Fibroblast of lung (primary cell): ENCODE measurements around the gene LCLAT1. TPM values are rescaled to one million over a fixed set of nuclear protein-coding genes. Genes with fewer than 3 reads are reported as not detected.

Source experiments
- DNase-seq, 2 donors: peaks; one replicate each; pipeline versions ENCODE4 v3.0.0 to v3.0.0-alpha.2; 2010; ENCODE audit warnings: low read depth in 2 of 2
- H2AFZ ChIP-seq: 2 replicates; pipeline ENCODE4 v1.5.1; 2012; ENCODE audit warnings: low read length, control low read depth, inconsistent platforms
- H3K27ac ChIP-seq: 2 replicates; pipeline ENCODE4 v1.5.1; 2011; ENCODE audit warnings: low read length, control low read depth; ENCODE audit not compliant: insufficient read depth
- H3K27me3 ChIP-seq: 2 replicates; pipeline ENCODE4 v1.5.1; 2011; ENCODE audit warnings: mild to moderate bottlenecking, low read length; ENCODE audit not compliant: control insufficient read depth, insufficient read depth
- H3K36me3 ChIP-seq: 2 replicates; pipeline ENCODE4 v1.5.1; 2011; ENCODE audit warnings: low read length; ENCODE audit not compliant: control insufficient read depth, insufficient read depth
- H3K4me1 ChIP-seq: 2 replicates; pipeline ENCODE4 v1.5.1; 2011; ENCODE audit warnings: low read length; ENCODE audit not compliant: control insufficient read depth, insufficient read depth; ENCODE audit errors: extremely low read depth
- H3K4me2 ChIP-seq: 2 replicates; pipeline ENCODE4 v1.5.1; 2011; ENCODE audit warnings: low read length, control low read depth; ENCODE audit not compliant: insufficient read depth; ENCODE audit errors: extremely low read depth
- H3K4me3 ChIP-seq, 4 experiments: fragments of 200-600 bp in 1 of 4; sonication (generic) in 1 of 4; replicated peaks in 1 of 4; 2 replicates each; pipeline ENCODE4 v1.5.1; 2011 to 2016; ENCODE audit warnings: low read length in 4 of 4, low read depth in 3 of 4, mild to moderate bottlenecking in 3 of 4, control low read depth in 2 of 4, inconsistent platforms in 1 of 4, mixed read lengths in 1 of 4; ENCODE audit not compliant: insufficient read depth in 1 of 4; ENCODE audit errors: control extremely low read depth in 1 of 4
- H3K79me2 ChIP-seq: 2 replicates; pipeline ENCODE4 v1.5.1; 2012; ENCODE audit warnings: mild to moderate bottlenecking, low read length, inconsistent platforms; ENCODE audit not compliant: control insufficient read depth, insufficient read depth
- H3K9ac ChIP-seq: 2 replicates; pipeline ENCODE4 v1.5.1; 2011; ENCODE audit warnings: mild to moderate bottlenecking, low read length, control low read depth; ENCODE audit not compliant: insufficient read depth
- H3K9me3 ChIP-seq: 2 replicates; pipeline ENCODE4 v1.5.1; 2012; ENCODE audit warnings: low read depth, low read length; ENCODE audit not compliant: control insufficient read depth, insufficient read depth
- H4K20me1 ChIP-seq: 2 replicates; pipeline ENCODE4 v1.5.1; 2011; ENCODE audit warnings: low read length; ENCODE audit not compliant: control insufficient read depth, insufficient read depth; ENCODE audit errors: extremely low read depth
- EZH2 ChIP-seq: IDR thresholded peaks from 2 replicates; pipeline ENCODE4 v1.5.1; 2012; ENCODE audit warnings: low read length, control low read depth, mild to moderate bottlenecking; ENCODE audit errors: missing control alignments
- polyA plus RNA-seq, 2 donors: library from polyadenylated mRNA; depleted of rRNA in 1 of 2; stranded (reverse) in 1 of 2; unstranded in 1 of 2; fragments of >200 nt; gene quantifications; 2 replicates each; pipeline ENCODE4 v1.2.1, GENCODE V29; 2011 to 2012; ENCODE audit warnings: missing spikeins in 1 of 2
- total RNA-seq: library from RNA; depleted of rRNA; stranded (reverse); fragments of >200 nt; gene quantifications from 2 replicates; pipeline ENCODE4 v1.2.1, GENCODE V29; 2014
- TF ChIP-seq, protein P1 (sequence below), 2 donors: IDR thresholded peaks in 1 of 2; conservative IDR thresholded peaks in 1 of 2; 1 replicate in 1 of 2; 2 replicates in 1 of 2; pipeline ENCODE4 v1.5.1; 2011 to 2012; ENCODE audit warnings: low read length in 2 of 2, control low read depth in 1 of 2, inconsistent platforms in 1 of 2, low read depth in 1 of 2, mild to moderate bottlenecking in 1 of 2

Gene LCLAT1
- total and polyA plus RNA-seq, 2 donors (not counting 1 experiment from before 2014, with no cell fraction given), result 43.3 to 45.9 TPM

DNA sequence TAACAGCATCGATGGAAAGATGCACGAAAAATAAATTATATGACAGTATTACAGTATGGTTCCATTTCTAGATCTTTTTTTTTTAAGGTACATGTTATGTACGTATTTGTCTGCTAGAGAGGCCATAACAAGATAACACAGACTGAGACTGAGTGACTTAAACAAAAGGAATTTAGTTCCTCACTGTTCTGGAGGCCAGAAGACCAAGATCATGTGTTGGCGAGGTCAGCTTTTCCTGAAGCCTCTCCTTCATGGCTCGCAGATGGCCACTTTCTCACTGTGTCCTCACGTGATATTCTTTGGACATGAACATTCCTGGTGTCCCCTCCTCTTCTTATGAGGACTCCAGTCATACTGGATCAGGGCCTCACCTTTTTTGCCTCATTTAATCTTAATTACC, 182.8 kb downstream of the LCLAT1 start:
- Histone ChIP-seq H3K27me3 (no peaks in the 10 kb centered on the region), H4K20me1 (no peaks in the 10 kb centered on the region), H3K4me3 (no peak overlapping the region), H3K9ac (no peak overlapping the region), H3K79me2 (no peaks in the 10 kb centered on the region), H3K4me1 (peaks cover 3% of the 10 kb centered on the region), H3K4me2 (no peak overlapping the region), H3K27ac (no peak overlapping the region), H3K36me3 (no peaks in the 10 kb centered on the region), H2AFZ (no peak overlapping the region), H3K9me3 (no peaks in the 10 kb centered on the region)
- TF ChIP-seq, protein P1, sequence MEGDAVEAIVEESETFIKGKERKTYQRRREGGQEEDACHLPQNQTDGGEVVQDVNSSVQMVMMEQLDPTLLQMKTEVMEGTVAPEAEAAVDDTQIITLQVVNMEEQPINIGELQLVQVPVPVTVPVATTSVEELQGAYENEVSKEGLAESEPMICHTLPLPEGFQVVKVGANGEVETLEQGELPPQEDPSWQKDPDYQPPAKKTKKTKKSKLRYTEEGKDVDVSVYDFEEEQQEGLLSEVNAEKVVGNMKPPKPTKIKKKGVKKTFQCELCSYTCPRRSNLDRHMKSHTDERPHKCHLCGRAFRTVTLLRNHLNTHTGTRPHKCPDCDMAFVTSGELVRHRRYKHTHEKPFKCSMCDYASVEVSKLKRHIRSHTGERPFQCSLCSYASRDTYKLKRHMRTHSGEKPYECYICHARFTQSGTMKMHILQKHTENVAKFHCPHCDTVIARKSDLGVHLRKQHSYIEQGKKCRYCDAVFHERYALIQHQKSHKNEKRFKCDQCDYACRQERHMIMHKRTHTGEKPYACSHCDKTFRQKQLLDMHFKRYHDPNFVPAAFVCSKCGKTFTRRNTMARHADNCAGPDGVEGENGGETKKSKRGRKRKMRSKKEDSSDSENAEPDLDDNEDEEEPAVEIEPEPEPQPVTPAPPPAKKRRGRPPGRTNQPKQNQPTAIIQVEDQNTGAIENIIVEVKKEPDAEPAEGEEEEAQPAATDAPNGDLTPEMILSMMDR (conservative IDR thresholded peaks at IDR 0.05 in 1 of 2, IDR thresholded peaks at IDR 0.05 in 1 of 2; ENCODE audit: low read depth in 1 of 2, low read length in 2 of 2), result no peak
- TF ChIP-seq EZH2, result no peak
- DNase-seq, result peak; percentile 23 to 80

DNA sequence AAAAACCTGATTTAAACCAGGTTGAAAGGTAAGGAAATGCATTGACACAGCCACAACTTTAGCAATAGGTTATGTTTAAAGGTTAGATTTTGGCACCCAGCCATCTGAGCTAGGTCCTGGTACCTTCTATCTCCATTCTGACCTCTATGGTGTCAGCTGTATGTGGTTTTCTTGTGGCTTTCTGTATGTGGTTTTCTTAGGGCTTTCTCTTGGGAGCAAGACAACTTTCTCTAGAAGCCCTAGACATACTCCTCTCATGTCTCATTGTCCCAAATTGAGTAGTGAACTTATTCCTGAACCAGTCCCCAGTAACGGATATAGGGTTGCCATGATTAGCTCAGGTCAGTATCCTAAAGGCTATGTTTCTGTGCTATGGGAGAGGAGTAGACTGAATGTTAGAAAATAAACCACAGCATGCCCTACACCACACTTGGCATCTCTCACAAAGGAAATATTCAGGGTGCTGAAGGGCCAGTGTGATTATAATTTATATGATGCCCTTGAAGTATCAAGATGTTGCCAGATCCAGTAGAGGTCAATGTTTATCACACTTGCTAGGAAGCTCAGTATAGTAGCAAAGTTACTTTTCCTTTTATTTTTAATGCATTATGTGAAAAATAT, 184.1 kb downstream of the LCLAT1 start:
- no peak overlapping the region for H3K27ac ChIP-seq
- H3K9ac ChIP-seq, result no peak overlapping the region
- no peak for TF ChIP-seq EZH2
- TF ChIP-seq, protein P1 (conservative IDR thresholded peaks at IDR 0.05 in 1 of 2, IDR thresholded peaks at IDR 0.05 in 1 of 2; ENCODE audit: low read depth in 1 of 2, low read length in 2 of 2), result no peak
- H4K20me1 ChIP-seq, result no peaks in the 10 kb centered on the region
- no peak overlapping the region for H3K4me2 ChIP-seq
- DNase-seq, result peak in 1 of 2 donors; percentile 76
- no peaks in the 10 kb centered on the region for H3K9me3 ChIP-seq
- H2AFZ ChIP-seq, result no peak overlapping the region
- H3K27me3 ChIP-seq, result no peaks in the 10 kb centered on the region
- H3K36me3 ChIP-seq, result no peaks in the 10 kb centered on the region
- H3K79me2 ChIP-seq, result no peaks in the 10 kb centered on the region
- peaks cover 3% of the 10 kb centered on the region for H3K4me1 ChIP-seq
- no peak overlapping the region for H3K4me3 ChIP-seq

DNA sequence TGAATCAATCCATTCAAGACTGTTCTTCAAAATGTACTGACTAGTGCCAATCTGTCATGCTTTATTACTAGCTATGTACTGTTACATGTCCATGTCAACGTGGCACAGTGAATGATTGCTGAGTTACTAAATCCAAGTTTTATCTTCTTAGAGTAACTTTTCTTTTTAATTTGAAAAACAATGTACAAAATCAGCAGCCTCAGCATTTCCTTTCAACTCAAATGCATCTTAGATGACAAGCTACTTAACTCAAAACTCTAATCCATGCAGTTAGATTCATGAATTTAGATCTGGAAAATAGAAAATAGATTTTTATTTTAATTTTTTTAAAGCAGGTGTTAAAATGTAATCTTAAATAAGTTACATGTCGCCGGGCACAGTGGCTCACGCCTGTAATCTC, 186.0 kb downstream of the LCLAT1 start:
- no peaks in the 10 kb centered on the region for H3K79me2 ChIP-seq
- H3K27me3 ChIP-seq, result no peaks in the 10 kb centered on the region
- no peak overlapping the region for H3K9ac ChIP-seq
- no peak overlapping the region for H3K27ac ChIP-seq
- no peaks in the 10 kb centered on the region for H3K36me3 ChIP-seq
- no peak overlapping the region for H3K4me2 ChIP-seq
- no peak overlapping the region for H3K4me3 ChIP-seq
- TF ChIP-seq, protein P1 (conservative IDR thresholded peaks at IDR 0.05 in 1 of 2, IDR thresholded peaks at IDR 0.05 in 1 of 2; ENCODE audit: low read depth in 1 of 2, low read length in 2 of 2), result no peak
- TF ChIP-seq EZH2, result no peak
- no peak overlapping the region for H2AFZ ChIP-seq
- peaks cover 3% of the 10 kb centered on the region for H3K4me1 ChIP-seq
- H3K9me3 ChIP-seq, result no peaks in the 10 kb centered on the region
- H4K20me1 ChIP-seq, result no peaks in the 10 kb centered on the region
- no peak for DNase-seq
